CD14-positive monocyte (primary cell): ENCODE data around the gene SEMA5B. TPM values are rescaled to one million over a fixed set of nuclear protein-coding genes. Genes with fewer than 3 reads are reported as not detected.

Experiments used
- DNase-seq, 3 donors: peaks; one replicate each; pipeline ENCODE4 v3.0.0-alpha.2; 2011 to 2022
- H2AFZ ChIP-seq: 2 replicates; pipeline ENCODE4 v1.6.0; 2012; ENCODE audit warnings: mild to moderate bottlenecking, low read depth, low read length, inconsistent platforms; ENCODE audit not compliant: insufficient read depth, poor library complexity, severe bottlenecking
- H3K27ac ChIP-seq, 2 donors: 1 replicate in 1 of 2; 2 replicates in 1 of 2; pipeline ENCODE4 v1.5.1; 2012 to 2013; ENCODE audit warnings: low read length in 2 of 2, control low read depth in 1 of 2, inconsistent platforms in 1 of 2, low read depth in 1 of 2, mild to moderate bottlenecking in 1 of 2
- H3K27me3 ChIP-seq, 2 donors: one replicate each; pipeline versions ENCODE4 v1.6.0 to v1.6.1; 2011 to 2013; ENCODE audit warnings: low read length in 2 of 2; ENCODE audit not compliant: control insufficient read depth in 2 of 2, insufficient read depth in 2 of 2
- H3K36me3 ChIP-seq, 2 donors: replicated peaks in 1 of 2; 1 replicate in 1 of 2; 2 replicates in 1 of 2; pipeline versions ENCODE4 v1.5.1 to v1.6.1; 2012 to 2013; ENCODE audit warnings: low read length in 2 of 2, control low read depth in 1 of 2, inconsistent platforms in 1 of 2, mild to moderate bottlenecking in 1 of 2; ENCODE audit not compliant: insufficient read depth in 2 of 2, control insufficient read depth in 1 of 2
- H3K4me1 ChIP-seq, 2 donors: 1 replicate in 1 of 2; 2 replicates in 1 of 2; pipeline versions ENCODE4 v1.5.1 to v1.6.1; 2012 to 2013; ENCODE audit warnings: low read length in 2 of 2, control low read depth in 1 of 2, inconsistent platforms in 1 of 2, mild to moderate bottlenecking in 1 of 2, moderate library complexity in 1 of 2; ENCODE audit not compliant: insufficient read depth in 2 of 2, control insufficient read depth in 1 of 2
- H3K4me2 ChIP-seq: replicated peaks from 2 replicates; pipeline ENCODE3; 2012; ENCODE audit warnings: low read length, moderate library complexity, mild to moderate bottlenecking; ENCODE audit not compliant: poor library complexity, severe bottlenecking; ENCODE audit errors: extremely low read depth
- H3K4me3 ChIP-seq, 3 experiments: fragments of 200-600 bp in 1 of 3; sonication (generic) in 1 of 3; replicated peaks in 1 of 3; 1 replicate in 2 of 3; 2 replicates in 1 of 3; pipeline ENCODE4 v1.5.1; 2011 to 2013; ENCODE audit warnings: low read length in 3 of 3, mild to moderate bottlenecking in 3 of 3, control low read depth in 2 of 3, low read depth in 2 of 3, inconsistent platforms in 1 of 3, moderate library complexity in 1 of 3
- H3K79me2 ChIP-seq: 2 replicates; pipeline ENCODE4 v1.6.0; 2012; ENCODE audit warnings: mild to moderate bottlenecking, control low read depth, inconsistent platforms, low read length, moderate library complexity; ENCODE audit not compliant: insufficient read depth
- H3K9ac ChIP-seq: 2 replicates; pipeline ENCODE4 v1.6.0; 2017; ENCODE audit warnings: low read length, mild to moderate bottlenecking; ENCODE audit not compliant: insufficient read depth, poor library complexity, severe bottlenecking
- H3K9me3 ChIP-seq, 2 donors: replicated peaks in 1 of 2; 1 replicate in 1 of 2; 2 replicates in 1 of 2; pipeline versions ENCODE4 v1.5.1 to v1.6.1; 2012 to 2013; ENCODE audit warnings: low read length in 2 of 2, control low read depth in 1 of 2; ENCODE audit not compliant: control insufficient read depth in 1 of 2, insufficient read depth in 1 of 2
- H4K20me1 ChIP-seq: 2 replicates; pipeline ENCODE4 v1.6.0; 2012; ENCODE audit warnings: mild to moderate bottlenecking, low read length, control low read depth, moderate library complexity; ENCODE audit not compliant: insufficient read depth
- H3K27ac Mint-ChIP-seq, 7 donors: one replicate each; pipeline ENCODE4 v1.8.0; 2020; ENCODE audit warnings: mild to moderate bottlenecking in 7 of 7, mixed read lengths in 7 of 7, moderate library complexity in 6 of 7, inconsistent platforms in 2 of 7
- H3K27me3 Mint-ChIP-seq, 3 donors: one replicate each; pipeline ENCODE4 v1.8.0; 2021 to 2022; ENCODE audit warnings: low read depth in 3 of 3, mild to moderate bottlenecking in 3 of 3, mixed read lengths in 3 of 3, moderate library complexity in 3 of 3, inconsistent platforms in 1 of 3
- H3K36me3 Mint-ChIP-seq, 2 donors: one replicate each; pipeline ENCODE4 v1.8.0; 2020; ENCODE audit warnings: mixed read lengths in 2 of 2, inconsistent platforms in 1 of 2, mild to moderate bottlenecking in 1 of 2
- H3K4me1 Mint-ChIP-seq: one replicate; pipeline ENCODE4 v1.8.0; 2020; ENCODE audit warnings: mild to moderate bottlenecking, mixed read lengths
- H3K4me3 Mint-ChIP-seq, 2 donors: one replicate each; pipeline ENCODE4 v1.8.0; 2020; ENCODE audit warnings: mild to moderate bottlenecking in 2 of 2, mixed read lengths in 2 of 2, moderate library complexity in 1 of 2
- H3K9me3 Mint-ChIP-seq, 7 donors: one replicate each; pipeline ENCODE4 v1.8.0; 2020 to 2022; ENCODE audit warnings: mixed read lengths in 7 of 7, mild to moderate bottlenecking in 6 of 7, moderate library complexity in 6 of 7, inconsistent platforms in 2 of 7
- WGBS: methylation state at CpG from one replicate; pipeline ENCODE4 v1.1.5; 2013; ENCODE audit warnings: missing lambda C conversion rate; ENCODE audit not compliant: insufficient coverage; 5-methylcytosine and 5-hydroxymethylcytosine counted together
- intact Hi-C, 2 donors: fragments of 100-400 bp; cut with micrococcal nuclease; formaldehyde crosslinking; loops; one replicate each; pipeline versions ENCODE4 v1.15.0 to v1.15.1; 2023
- polyA plus RNA-seq, 3 donors: library from polyadenylated mRNA; depleted of rRNA in 1 of 3; unstranded in 2 of 3; stranded (reverse) in 1 of 3; fragments of 300-500 nt in 2 of 3; fragments of >200 nt in 1 of 3; fragmentation: Illumina TruSeq in 2 of 3; gene quantifications; 1 replicate in 2 of 3; 2 replicates in 1 of 3; pipeline ENCODE4 v1.2.3, GENCODE V29; 2012 to 2021
- TF ChIP-seq, protein P1 (sequence below): fragments of 200-600 bp; IDR thresholded peaks from one replicate; pipeline ENCODE4 v1.8.0; 2022; ENCODE audit warnings: antibody characterized with exemption, mild to moderate bottlenecking

Gene SEMA5B
- polyA plus RNA-seq, 3 donors = not detected

DNA sequence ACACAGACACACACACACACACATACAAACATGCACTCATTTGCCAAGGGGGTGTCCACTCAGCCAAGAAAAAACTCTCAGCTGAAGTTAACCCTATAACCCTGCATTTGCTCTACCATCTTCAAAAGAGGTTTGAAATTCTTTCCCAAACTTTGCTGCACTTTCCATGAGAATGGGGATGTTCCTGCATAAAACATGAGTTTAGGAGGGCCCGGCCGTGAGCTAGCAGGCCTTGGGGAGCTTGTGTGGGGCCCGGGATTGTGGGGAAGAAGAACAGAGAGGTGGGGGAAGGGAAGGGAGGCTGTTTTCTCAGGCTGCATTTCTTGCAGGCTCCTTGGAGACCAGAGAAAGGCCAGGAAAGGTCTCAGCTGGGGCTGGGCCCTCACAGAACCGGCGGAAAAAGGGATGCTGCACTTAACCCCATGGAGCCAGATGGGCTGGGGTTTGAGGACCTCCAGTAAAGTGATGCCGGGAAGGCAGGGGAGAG is 40.8 kb downstream of the SEMA5B start:
- Histone ChIP-seq H3K4me2 (no peak overlapping the region), H2AFZ (no peak overlapping the region), H4K20me1 (no peaks in the 10 kb centered on the region), H3K27me3 (peaks cover 0 to 19% of the 10 kb centered on the region in 2 donors), H3K27ac (no peak overlapping the region), H3K36me3 (no peaks in the 10 kb centered on the region), H3K4me3 (no peak overlapping the region), H3K79me2 (no peaks in the 10 kb centered on the region), H3K9ac (no peak overlapping the region), H3K9me3 (no peaks in the 10 kb centered on the region), H3K4me1 (no peaks in the 10 kb centered on the region)
- no peaks in the 10 kb centered on the region for H3K9me3 Mint-ChIP-seq
- intact Hi-C loops = no loop called here
- DNase-seq = no peak
- WGBS = 76% methylated on average over 6 of the region's 6 CpGs
- no peak overlapping the region for H3K4me3 Mint-ChIP-seq
- peaks cover 20 to 38% (median 22%) of the 10 kb centered on the region in 3 donors for H3K27me3 Mint-ChIP-seq
- no peak overlapping the region for H3K27ac Mint-ChIP-seq
- H3K4me1 Mint-ChIP-seq = peaks cover 7% of the 10 kb centered on the region
- H3K36me3 Mint-ChIP-seq = no peaks in the 10 kb centered on the region
- TF ChIP-seq, protein P1, sequence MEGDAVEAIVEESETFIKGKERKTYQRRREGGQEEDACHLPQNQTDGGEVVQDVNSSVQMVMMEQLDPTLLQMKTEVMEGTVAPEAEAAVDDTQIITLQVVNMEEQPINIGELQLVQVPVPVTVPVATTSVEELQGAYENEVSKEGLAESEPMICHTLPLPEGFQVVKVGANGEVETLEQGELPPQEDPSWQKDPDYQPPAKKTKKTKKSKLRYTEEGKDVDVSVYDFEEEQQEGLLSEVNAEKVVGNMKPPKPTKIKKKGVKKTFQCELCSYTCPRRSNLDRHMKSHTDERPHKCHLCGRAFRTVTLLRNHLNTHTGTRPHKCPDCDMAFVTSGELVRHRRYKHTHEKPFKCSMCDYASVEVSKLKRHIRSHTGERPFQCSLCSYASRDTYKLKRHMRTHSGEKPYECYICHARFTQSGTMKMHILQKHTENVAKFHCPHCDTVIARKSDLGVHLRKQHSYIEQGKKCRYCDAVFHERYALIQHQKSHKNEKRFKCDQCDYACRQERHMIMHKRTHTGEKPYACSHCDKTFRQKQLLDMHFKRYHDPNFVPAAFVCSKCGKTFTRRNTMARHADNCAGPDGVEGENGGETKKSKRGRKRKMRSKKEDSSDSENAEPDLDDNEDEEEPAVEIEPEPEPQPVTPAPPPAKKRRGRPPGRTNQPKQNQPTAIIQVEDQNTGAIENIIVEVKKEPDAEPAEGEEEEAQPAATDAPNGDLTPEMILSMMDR = no peak

DNA sequence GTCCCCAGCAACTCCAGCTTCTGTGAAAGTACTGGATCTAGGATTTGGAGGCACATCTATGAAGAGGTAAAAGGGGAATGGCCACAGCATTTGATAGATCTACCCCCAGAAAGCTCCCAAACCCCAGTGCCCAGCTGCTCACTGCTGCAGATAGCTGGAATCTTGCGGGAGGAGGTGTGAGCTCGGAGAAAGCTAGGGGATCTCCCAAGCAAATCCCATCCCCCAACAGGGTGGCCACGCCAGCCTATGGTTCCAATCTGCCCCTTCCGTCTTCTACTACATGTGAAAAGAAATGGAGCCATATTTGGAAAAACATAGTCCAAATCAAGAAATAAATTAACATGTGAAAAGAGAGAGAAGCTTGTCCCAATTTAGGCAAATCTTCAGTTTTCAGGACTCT is 42.0 kb downstream of the SEMA5B start:
- Histone ChIP-seq H3K9me3 (no peaks in the 10 kb centered on the region), H3K4me2 (no peak overlapping the region), H3K27ac (no peak overlapping the region), H3K27me3 (peaks cover 0 to 19% of the 10 kb centered on the region in 2 donors), H3K4me3 (no peak overlapping the region), H3K4me1 (no peaks in the 10 kb centered on the region), H4K20me1 (no peaks in the 10 kb centered on the region), H3K79me2 (no peaks in the 10 kb centered on the region), H2AFZ (no peak overlapping the region), H3K9ac (no peak overlapping the region), H3K36me3 (no peaks in the 10 kb centered on the region)
- intact Hi-C loops = no loop called here
- Mint-ChIP-seq H3K4me3 (no peak overlapping the region), H3K27me3 (peaks cover 14 to 30% (median 16%) of the 10 kb centered on the region in 3 donors), H3K4me1 (peaks cover 7% of the 10 kb centered on the region), H3K36me3 (no peaks in the 10 kb centered on the region), H3K27ac (no peak overlapping the region), H3K9me3 (no peaks in the 10 kb centered on the region)
- WGBS = 100% methylated on average over 2 of the region's 4 CpGs
- no peak for DNase-seq
- TF ChIP-seq, protein P1 = no peak
